G401 (cell line): ENCODE data around the gene ACOT2. TPM values are rescaled to one million over a fixed set of nuclear protein-coding genes. Genes with fewer than 3 reads are reported as not detected.
A peak's percentile ranks its signal among the peaks of the same experiment; 100 is the strongest.
"Not testable (repeated sequence)": the region's sequence is repeated elsewhere in the genome, so short reads cannot be mapped to it uniquely, and the experiment has no call there.

Experiments used
- DNase-seq: peaks from one replicate; pipeline ENCODE4 v3.0.0-alpha.2; 2015; ENCODE audit warnings: low spot score
- in situ Hi-C: cut with HindIII; loops from 2 replicates; pipeline ENCODE4 v1.10.0; 2016; ENCODE audit warnings: low sequenced_read_pairs, mixed read lengths
- total RNA-seq: library from RNA; depleted of rRNA; stranded (reverse); fragments of >200 nt; shearing (Covaris generic); gene quantifications from 2 replicates; pipeline ENCODE4 v1.2.3, GENCODE V29; 2014

ACOT2 gene
- total RNA-seq, 1 experiment from 2014 or later: 117 TPM

- DNase-seq, in situ Hi-C loops: not testable (repeated sequence)
Observed at GRCh38 chr14:73566935-73567334, 2.1 kb upstream of the ACOT2 start.

- no peak for DNase-seq
- in situ Hi-C loops: no loop called here
Observed at GRCh38 chr14:73567358-73567757, 1.7 kb upstream of the ACOT2 start.

- DNase-seq: peak; percentile 33
- in situ Hi-C loops: no loop called here
Observed at GRCh38 chr14:73567951-73568885, 795 bp upstream of the ACOT2 start.

- in situ Hi-C loops, DNase-seq: not testable (repeated sequence)
Observed at GRCh38 chr14:73568886-73569184, 178 bp upstream of the ACOT2 start.

GRCh38 chr14:73570913-73571312, 1.9 kb downstream of the ACOT2 start:
- DNase-seq, in situ Hi-C loops: not testable (repeated sequence)

- DNase-seq, in situ Hi-C loops: not testable (repeated sequence)
Observed at GRCh38 chr14:73573034-73573433, 4.0 kb downstream of the ACOT2 start.

- in situ Hi-C loops, DNase-seq: not testable (repeated sequence)
Observed at GRCh38 chr14:73573740-73574139, 4.7 kb downstream of the ACOT2 start.

- DNase-seq, in situ Hi-C loops: not testable (repeated sequence)
Observed at GRCh38 chr14:73574251-73574650, 5.2 kb downstream of the ACOT2 start.

GRCh38 chr14:73576391-73576790, 7.4 kb downstream of the ACOT2 start:
- DNase-seq: no peak
- in situ Hi-C loops: no loop called here

- in situ Hi-C loops, DNase-seq: not testable (repeated sequence)
Observed at GRCh38 chr14:73577214-73577613, 8.2 kb downstream of the ACOT2 start.

GRCh38 chr14:73582102-73582979, 13.3 kb downstream of the ACOT2 start:
- DNase-seq, in situ Hi-C loops: not testable (repeated sequence)

- DNase-seq: no peak
- in situ Hi-C loops: no loop called here
Observed at GRCh38 chr14:73588695-73589094, 19.7 kb downstream of the ACOT2 start.

GRCh38 chr14:73589116-73589515, 20.1 kb downstream of the ACOT2 start:
- DNase-seq: no peak
- in situ Hi-C loops: no loop called here

GRCh38 chr14:73590673-73591004, 21.6 kb downstream of the ACOT2 start:
- DNase-seq, in situ Hi-C loops: not testable (repeated sequence)

GRCh38 chr14:73591690-73592449, 22.9 kb downstream of the ACOT2 start, which contains the start of gene ACOT4:
Gene ACOT4, plus strand, starts transcription at chr14:73591873. Its CDS starts 87 bp downstream, at chr14:73591960.
- DNase-seq: peak; percentile 57

GRCh38 chr14:73594491-73594890, 25.5 kb downstream of the ACOT2 start:
- no peak for DNase-seq
- in situ Hi-C loops: no loop called here

More at GRCh38 chr14:73591690-73592449, 22.9 kb downstream of the ACOT2 start, which contains the start of gene ACOT4:
- in situ Hi-C loops: no loop called here

GRCh38 chr14:73599499-73599898, 30.5 kb downstream of the ACOT2 start:
- no peak for DNase-seq
- in situ Hi-C loops: no loop called here

- DNase-seq: no peak
- in situ Hi-C loops: no loop called here
Observed at GRCh38 chr14:73602994-73603393, 34.0 kb downstream of the ACOT2 start.

- in situ Hi-C loops: no loop called here
- no peak for DNase-seq
Observed at GRCh38 chr14:73606271-73606670, 37.3 kb downstream of the ACOT2 start.
